HepG2 (cell line): ENCODE results near the gene LHB.

Experiments
- CTCF ChIP-seq: sonication (generic); formaldehyde crosslinking; IDR thresholded peaks from 2 replicates; pipeline ENCODE4 v1.5.0; 2020; ENCODE audit warnings: mild to moderate bottlenecking, missing genetic modification reagents, moderate library complexity
- MXD3 ChIP-seq: IDR thresholded peaks from 2 replicates; pipeline ENCODE4 v1.6.1; 2016; ENCODE audit warnings: mild to moderate bottlenecking, missing biosample characterization, missing genetic modification reagents
- SNAPC5 ChIP-seq: sonication (generic); formaldehyde crosslinking; IDR thresholded peaks from 2 replicates; pipeline ENCODE4 v1.8.1; 2023; ENCODE audit warnings: mild to moderate bottlenecking, missing genetic modification reagents, borderline replicate concordance
- SRSF9 ChIP-seq: fragments of 200-400 bp; formaldehyde crosslinking; IDR thresholded peaks from 2 replicates; pipeline ENCODE4 v1.6.1; 2018; ENCODE audit warnings: borderline replicate concordance, mild to moderate bottlenecking, low read depth, low read length; ENCODE audit not compliant: insufficient read depth, poor library complexity, severe bottlenecking
- ZBTB7A ChIP-seq: sonication (generic); formaldehyde crosslinking; IDR thresholded peaks from 2 replicates; pipeline ENCODE4 v1.8.0; 2022; ENCODE audit warnings: mild to moderate bottlenecking, missing genetic modification reagents

- TF ChIP-seq SNAPC5 (CRISPR knock-in tag) (no peak), MXD3 (CRISPR knock-in tag) (no peak), CTCF (CRISPR knock-in tag) (no peak), ZBTB7A (CRISPR knock-in tag) (no peak), SRSF9 (no peak)
These were observed at the start of gene LHB for GRCh38 chr19:49017041-49017665.
